ENCODE data around the gene EPHB1.

GRCh38 chr3:135143474-135143873, 348.4 kb downstream of the EPHB1 start:
- TF ChIP-seq CTCF (IDR thresholded peaks at IDR 0.05; ENCODE audit: insufficient read depth, low read length) = no peak
- TF ChIP-seq, protein P1, sequence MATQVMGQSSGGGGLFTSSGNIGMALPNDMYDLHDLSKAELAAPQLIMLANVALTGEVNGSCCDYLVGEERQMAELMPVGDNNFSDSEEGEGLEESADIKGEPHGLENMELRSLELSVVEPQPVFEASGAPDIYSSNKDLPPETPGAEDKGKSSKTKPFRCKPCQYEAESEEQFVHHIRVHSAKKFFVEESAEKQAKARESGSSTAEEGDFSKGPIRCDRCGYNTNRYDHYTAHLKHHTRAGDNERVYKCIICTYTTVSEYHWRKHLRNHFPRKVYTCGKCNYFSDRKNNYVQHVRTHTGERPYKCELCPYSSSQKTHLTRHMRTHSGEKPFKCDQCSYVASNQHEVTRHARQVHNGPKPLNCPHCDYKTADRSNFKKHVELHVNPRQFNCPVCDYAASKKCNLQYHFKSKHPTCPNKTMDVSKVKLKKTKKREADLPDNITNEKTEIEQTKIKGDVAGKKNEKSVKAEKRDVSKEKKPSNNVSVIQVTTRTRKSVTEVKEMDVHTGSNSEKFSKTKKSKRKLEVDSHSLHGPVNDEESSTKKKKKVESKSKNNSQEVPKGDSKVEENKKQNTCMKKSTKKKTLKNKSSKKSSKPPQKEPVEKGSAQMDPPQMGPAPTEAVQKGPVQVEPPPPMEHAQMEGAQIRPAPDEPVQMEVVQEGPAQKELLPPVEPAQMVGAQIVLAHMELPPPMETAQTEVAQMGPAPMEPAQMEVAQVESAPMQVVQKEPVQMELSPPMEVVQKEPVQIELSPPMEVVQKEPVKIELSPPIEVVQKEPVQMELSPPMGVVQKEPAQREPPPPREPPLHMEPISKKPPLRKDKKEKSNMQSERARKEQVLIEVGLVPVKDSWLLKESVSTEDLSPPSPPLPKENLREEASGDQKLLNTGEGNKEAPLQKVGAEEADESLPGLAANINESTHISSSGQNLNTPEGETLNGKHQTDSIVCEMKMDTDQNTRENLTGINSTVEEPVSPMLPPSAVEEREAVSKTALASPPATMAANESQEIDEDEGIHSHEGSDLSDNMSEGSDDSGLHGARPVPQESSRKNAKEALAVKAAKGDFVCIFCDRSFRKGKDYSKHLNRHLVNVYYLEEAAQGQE (IDR thresholded peaks at IDR 0.05; ENCODE audit: insufficient replicate concordance, low read depth) = no peak
- TF ChIP-seq POLR2AphosphoS5 (IDR thresholded peaks at IDR 0.05; ENCODE audit: low read depth) = no peak
- no peak for TF ChIP-seq GABPA (IDR thresholded peaks at IDR 0.05; ENCODE audit: low read depth)
- TF ChIP-seq SPI1 (IDR thresholded peaks at IDR 0.05; ENCODE audit: borderline replicate concordance, low read depth) = no peak
